Measurements from ENCODE around the gene MMP7. TPM values are rescaled to one million over a fixed set of nuclear protein-coding genes. Genes with fewer than 3 reads are reported as not detected.

MMP7 gene
- polyA plus RNA-seq, 1 of the 3 experiments (the other 2 are of a cell fraction): 0.13 TPM

DNA sequence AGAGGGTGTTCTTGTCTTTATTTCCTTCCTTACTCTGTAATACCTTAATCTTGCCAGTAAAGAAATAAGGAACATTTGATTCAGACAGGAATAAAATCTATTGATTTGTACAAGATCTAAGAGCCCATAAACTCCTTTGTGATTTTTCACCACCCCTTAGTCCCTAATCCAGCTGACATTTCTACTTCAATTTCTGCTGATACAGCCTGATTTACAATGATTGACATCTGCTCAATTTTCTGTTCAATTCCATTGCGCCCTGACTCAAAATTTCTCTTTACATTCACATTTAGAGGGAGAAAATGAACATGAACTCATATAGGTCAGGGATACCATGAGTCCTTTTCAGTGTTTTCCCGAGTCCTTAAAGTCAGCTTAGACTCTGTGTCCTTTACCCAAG lies 50.8 kb downstream of the MMP7 start (continued):
- TF ChIP-seq, protein P1, sequence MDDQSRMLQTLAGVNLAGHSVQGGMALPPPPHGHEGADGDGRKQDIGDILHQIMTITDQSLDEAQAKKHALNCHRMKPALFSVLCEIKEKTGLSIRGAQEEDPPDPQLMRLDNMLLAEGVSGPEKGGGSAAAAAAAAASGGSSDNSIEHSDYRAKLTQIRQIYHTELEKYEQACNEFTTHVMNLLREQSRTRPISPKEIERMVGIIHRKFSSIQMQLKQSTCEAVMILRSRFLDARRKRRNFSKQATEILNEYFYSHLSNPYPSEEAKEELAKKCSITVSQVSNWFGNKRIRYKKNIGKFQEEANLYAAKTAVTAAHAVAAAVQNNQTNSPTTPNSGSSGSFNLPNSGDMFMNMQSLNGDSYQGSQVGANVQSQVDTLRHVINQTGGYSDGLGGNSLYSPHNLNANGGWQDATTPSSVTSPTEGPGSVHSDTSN (IDR thresholded peaks at IDR 0.05): no peak
- no peak for TF ChIP-seq FOXJ3 (CRISPR knock-in tag; IDR thresholded peaks at IDR 0.05)

DNA sequence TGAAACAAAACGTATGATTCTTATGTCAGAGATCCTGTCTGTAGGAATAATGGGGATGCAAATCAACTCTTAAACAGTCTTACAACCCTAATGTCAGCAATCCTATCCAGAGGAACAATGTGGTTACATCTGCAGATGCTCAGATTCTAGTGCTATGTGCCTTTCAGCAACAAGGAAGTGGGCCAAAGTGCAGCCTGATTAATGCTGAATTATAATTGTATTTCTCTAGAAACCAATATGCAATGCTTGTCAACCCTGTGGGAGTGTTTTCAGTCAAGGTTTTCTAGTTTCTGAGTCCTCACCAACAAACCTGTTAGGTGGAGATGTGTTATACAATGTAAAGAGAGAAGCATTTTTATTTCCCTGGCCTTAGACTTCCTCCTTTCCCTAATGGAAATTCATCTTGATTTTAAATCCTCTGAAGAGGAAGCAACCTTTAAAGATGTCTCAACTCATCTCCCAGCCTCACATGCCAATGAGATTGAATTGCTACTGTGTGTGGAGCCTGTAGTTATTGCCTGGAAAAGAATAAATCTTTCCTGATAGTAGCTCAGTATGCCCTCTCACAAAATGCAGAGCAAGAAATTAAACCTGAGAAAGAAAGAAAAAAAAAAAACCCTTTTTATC lies 51.8 kb downstream of the MMP7 start:
- TF ChIP-seq RXRA (IDR thresholded peaks at IDR 0.05; ENCODE audit: borderline replicate concordance, low read depth) (no peak), RCOR1 (IDR thresholded peaks at IDR 0.05; ENCODE audit: low read length) (no peak), NRF1 (IDR thresholded peaks at IDR 0.05; ENCODE audit: low read depth, low read length) (no peak), TEAD4 (IDR thresholded peaks at IDR 0.05; ENCODE audit: borderline replicate concordance, insufficient read depth) (no peak), MXI1 (IDR thresholded peaks at IDR 0.05; ENCODE audit: low read depth, low read length) (no peak), FOXM1 (IDR thresholded peaks at IDR 0.05; ENCODE audit: low read depth) (no peak), EP300 (IDR thresholded peaks at IDR 0.05; ENCODE audit: borderline replicate concordance in 1 of 2, low read depth in 1 of 2, low read length in 1 of 2) (no peak), MEF2A (IDR thresholded peaks at IDR 0.05; ENCODE audit: borderline replicate concordance, low read depth) (no peak), SMC3 (IDR thresholded peaks at IDR 0.05; ENCODE audit: low read depth, low read length) (no peak), POLR2AphosphoS5 (IDR thresholded peaks at IDR 0.05; ENCODE audit: low read depth, low read length) (no peak), RAD21 (IDR thresholded peaks at IDR 0.05; ENCODE audit: low read length) (no peak), SIN3A (IDR thresholded peaks at IDR 0.05; ENCODE audit: borderline replicate concordance, low read depth, low read length) (no peak), NFIC (IDR thresholded peaks at IDR 0.05; ENCODE audit: borderline replicate concordance) (no peak), RFX5 (IDR thresholded peaks at IDR 0.05; ENCODE audit: low read length) (no peak), TAF1 (IDR thresholded peaks at IDR 0.05; ENCODE audit: borderline replicate concordance, low read depth, low read length) (no peak)
- TF ChIP-seq, protein P2, sequence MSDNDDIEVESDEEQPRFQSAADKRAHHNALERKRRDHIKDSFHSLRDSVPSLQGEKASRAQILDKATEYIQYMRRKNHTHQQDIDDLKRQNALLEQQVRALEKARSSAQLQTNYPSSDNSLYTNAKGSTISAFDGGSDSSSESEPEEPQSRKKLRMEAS (IDR thresholded peaks at IDR 0.05; ENCODE audit: low read depth): no peak
- no peak overlapping the region for H3K4me3 ChIP-seq (ENCODE audit: low read depth in 2 of 2, low read length in 1 of 2)
- no peaks in the 10 kb centered on the region for H3K9me2 ChIP-seq
- no peaks in the 10 kb centered on the region for H4K20me1 ChIP-seq (ENCODE audit: insufficient read depth)
- WGBS (ENCODE audit: low lambda C conversion rate): 93% methylated on average over 1 of the region's 1 CpG
- H3K9ac ChIP-seq: no peak overlapping the region
- ChIA-PET POLR2A (no interaction called here), CTCF (interaction anchor here (2.6 kb wide), 1 partner anchor 17 kb away, joined by 11 read pairs; no protein-coding TSS in a partner anchor)
- no peaks in the 10 kb centered on the region for H3K9me3 ChIP-seq
- no peaks in the 10 kb centered on the region for H3K79me2 ChIP-seq (ENCODE audit: insufficient read depth)
- H3K4me2 ChIP-seq: no peak overlapping the region
- DNase-seq: no peak
- peaks cover 0 to 13% of the 10 kb centered on the region in 2 experiments; a peak in 1 of 4 replicates for H3K4me1 ChIP-seq (ENCODE audit: control insufficient read depth in 1 of 2, insufficient read depth in 2 of 2, low read depth in 1 of 2, low read length in 1 of 2)
- H3K27me3 ChIP-seq (ENCODE audit: insufficient read depth): no peaks in the 10 kb centered on the region
- H3F3A ChIP-seq (replicated peaks; ENCODE audit: insufficient read depth): no peaks in the 10 kb centered on the region
- no peak overlapping the region for H2AFZ ChIP-seq (ENCODE audit: low read depth)
- no peak overlapping the region for H3K27ac ChIP-seq (ENCODE audit: low read depth in 2 of 2, low read length in 1 of 2)
- no peaks in the 10 kb centered on the region for H3K36me3 ChIP-seq (replicated peaks in 1 of 2; ENCODE audit: control insufficient read depth in 1 of 2, insufficient read depth in 2 of 2, low read length in 1 of 2)

Data from SK-N-SH (cell line).